Posterior vena cava (tissue), 2 donors: ENCODE data around the gene ERBIN. TPM values are rescaled to one million over a fixed set of nuclear protein-coding genes. Genes with fewer than 3 reads are reported as not detected.
"Not testable (repeated sequence)": the region's sequence is repeated elsewhere in the genome, so short reads cannot be mapped to it uniquely, and the experiment has no call there.

Experiments used
- DNase-seq: peaks from one replicate; pipeline ENCODE4 v3.0.0-alpha.2; 2020; ENCODE audit warnings: low spot score
- intact Hi-C, 2 donors: fragments of 100-400 bp; cut with DNase I; formaldehyde crosslinking; loops; one replicate each; pipeline versions ENCODE4 v1.14.1 to v1.14.2; 2022 to 2023
- total RNA-seq, 2 donors: library from RNA; stranded (reverse); fragmentation: NEBNext Ultra II Directional; extraction: Animal tissue kit (Norgen Biotek cat#: 25700); gene quantifications; one replicate each; pipeline ENCODE4 v1.2.1, GENCODE V29; 2021
- donor health status: DM: yes; HTN: yes; CAD: no.
- donor health status: DM: yes; HTN: yes; CAD: no.

The ERBIN gene
- total RNA-seq, 2 donors from 2014 or later, result 60.3 to 69.5 TPM

DNA sequence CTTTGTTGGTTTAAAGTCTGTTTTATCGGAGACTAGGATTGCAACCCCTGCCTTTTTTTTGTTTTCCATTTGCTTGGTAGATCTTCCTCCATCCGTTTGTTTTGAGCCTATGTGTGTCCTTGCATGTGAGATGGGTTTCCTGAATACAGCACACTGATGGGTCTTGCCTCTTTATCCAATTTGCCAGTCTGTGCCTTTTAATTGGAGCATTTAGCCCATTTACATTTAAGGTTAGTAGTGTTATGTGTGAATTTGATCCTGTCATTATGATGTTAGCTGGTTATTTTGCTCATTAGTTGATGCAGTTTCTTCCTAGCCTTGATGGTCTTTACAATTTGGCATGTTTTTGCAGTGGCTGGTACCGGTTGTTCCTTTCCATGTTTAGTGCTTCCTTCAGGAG lies 134.9 kb downstream of the ERBIN start:
- DNase-seq, intact Hi-C loops: not testable (repeated sequence)

DNA sequence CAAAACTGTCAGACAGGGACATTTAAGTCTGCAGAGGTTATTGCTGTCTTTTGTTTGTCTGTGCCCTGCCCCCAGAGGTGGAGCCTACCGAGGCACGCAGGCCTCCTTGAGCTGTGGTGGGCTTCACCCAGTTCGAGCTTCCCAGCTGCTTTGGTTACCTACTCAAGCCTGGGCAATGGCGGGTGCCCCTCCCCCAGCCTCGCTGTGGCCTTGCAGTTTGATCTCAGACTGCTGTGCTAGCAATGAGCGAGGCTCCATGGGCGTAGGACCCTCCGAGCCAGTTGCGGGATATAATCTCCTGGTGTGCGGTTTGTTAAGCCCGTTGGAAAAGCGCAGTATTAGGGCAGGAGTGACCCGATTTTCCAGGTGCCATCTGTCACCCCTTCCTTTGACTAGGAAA lies 136.7 kb downstream of the ERBIN start:
- intact Hi-C loops, DNase-seq: not testable (repeated sequence)

DNA sequence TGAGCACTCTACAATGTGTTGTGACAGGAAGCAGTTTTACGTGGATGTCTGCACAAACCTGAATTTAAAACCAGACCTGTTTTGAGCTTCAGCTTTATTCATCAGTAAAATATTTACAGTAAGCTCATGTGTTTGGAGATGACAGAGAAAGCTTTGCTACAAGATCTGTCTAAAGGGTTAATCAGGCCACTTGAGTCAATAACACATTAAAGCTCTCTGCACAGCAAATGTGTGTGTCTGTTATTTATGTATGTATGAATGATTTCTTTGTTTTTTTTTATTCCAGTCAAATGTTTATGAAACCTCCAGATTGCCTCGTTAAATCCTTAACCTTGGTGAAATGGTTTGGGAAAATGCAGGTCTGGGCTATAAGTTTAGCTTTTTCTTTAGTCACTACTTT lies 140.5 kb downstream of the ERBIN start:
- intact Hi-C loops, result no loop called here
- no peak for DNase-seq

DNA sequence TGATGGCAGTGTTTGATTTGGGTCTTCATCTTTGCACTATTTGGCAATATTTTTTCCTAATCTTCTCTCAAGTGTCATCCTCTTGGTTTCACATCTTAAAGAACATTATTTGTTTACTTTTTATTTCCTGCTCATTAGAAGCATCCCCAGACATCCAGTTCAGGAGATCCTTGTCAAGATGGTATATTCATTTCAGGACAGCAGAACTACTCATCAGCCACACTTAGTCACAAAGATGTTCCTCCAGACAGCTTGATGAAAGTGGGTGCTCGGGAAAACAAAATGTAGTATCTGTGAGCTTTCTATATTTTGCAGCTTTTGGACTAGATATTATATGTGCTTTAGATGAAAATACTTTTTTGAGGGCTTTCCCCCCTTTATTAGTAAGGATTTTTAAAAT lies 145.7 kb downstream of the ERBIN start:
- DNase-seq, result no peak
- intact Hi-C loops, result no loop called here

DNA sequence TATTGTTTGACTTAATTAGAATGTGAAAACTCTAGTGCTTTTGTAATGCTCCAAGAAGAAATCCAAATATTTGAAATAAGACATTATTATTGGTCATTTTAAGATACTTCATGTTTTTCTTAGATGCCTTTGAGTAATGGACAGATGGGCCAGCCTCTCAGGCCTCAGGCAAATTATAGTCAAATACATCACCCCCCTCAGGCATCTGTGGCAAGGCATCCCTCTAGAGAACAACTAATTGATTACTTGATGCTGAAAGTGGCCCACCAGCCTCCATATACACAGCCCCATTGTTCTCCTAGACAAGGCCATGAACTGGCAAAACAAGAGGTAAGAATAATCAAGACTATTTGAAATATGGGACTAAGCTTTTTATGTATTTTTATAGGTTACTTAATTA lies 148.5 kb downstream of the ERBIN start:
- intact Hi-C loops, result no loop called here
- DNase-seq, result no peak

DNA sequence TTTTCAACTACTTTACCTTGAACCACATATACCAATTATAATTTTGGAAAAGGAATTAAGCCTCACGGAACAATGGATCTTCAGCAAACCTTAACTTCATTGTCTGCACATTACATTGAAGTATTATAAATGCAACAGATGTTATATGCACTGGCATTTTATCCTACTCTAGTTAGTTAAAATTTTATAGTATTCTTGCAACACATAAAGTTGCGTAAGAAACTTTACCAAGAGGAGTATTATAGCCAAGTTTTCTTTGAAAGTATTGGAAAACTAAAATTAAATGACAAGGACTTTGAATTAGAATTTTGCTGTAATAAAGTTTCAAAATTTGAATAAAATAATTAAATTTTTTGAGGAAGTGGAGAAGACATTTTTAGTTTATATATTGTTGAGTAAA lies 154.3 kb downstream of the ERBIN start:
- DNase-seq, result no peak
- intact Hi-C loops, result no loop called here

DNA sequence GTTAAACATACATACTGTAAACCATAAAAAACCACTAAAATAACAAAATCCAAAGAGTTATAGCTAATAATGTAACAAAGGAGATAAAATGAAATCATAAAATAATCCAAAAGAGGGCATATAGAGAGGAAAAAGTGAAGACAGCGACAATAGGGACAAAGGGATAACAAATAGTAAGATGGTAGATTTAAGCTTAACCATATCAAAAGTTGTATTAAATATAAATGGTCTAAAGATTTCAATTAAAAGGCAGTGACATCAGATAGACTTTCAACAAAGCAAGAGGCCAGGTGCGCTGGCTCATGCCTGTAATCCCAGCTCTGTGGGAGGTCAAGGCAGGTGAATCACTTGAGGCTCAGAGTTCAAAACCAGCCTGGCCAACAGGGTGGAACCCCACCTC lies 163.0 kb downstream of the ERBIN start:
- DNase-seq, result no peak
- intact Hi-C loops, result no loop called here

DNA sequence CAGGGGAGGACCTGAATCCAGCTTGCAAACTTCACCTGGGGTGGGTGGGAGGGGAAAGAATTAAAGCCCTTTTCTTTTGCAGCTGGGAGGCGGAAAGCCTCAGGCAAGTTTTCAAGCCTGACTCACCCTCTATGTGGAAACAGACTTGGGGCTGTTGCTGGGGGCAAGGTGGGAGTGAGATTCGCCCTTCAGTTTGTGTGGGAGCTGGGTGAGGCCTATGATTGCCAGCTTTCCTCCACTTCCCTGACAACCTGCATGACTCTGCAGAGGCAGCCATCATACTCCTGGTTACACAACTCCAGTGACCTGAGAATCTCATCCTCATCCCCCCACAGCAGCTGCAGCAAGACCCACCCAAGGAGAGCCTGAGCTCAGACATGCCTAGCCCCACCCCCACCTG lies 174.5 kb downstream of the ERBIN start:
- intact Hi-C loops, result no loop called here

DNA sequence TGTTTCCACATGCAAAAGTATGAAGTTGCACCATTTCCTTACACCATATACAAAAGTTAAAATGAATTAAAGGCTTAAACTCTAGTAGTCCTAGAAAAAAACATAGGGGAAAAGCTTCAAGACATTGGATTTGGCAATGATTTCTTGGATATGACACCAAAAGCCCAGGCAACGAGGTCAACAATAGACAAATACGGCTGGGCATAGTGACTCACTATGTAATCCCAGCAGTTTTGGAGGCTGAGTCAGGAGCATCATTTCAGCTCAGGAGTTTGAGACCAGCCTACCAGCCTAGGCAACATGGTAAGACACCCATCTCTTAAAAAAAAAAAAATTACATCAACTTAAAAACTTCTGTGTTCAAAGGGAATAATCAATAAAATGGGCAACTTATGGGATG lies 186.8 kb downstream of the ERBIN start:
- intact Hi-C loops, result no loop called here
- no peak for DNase-seq

More for the DNA sequence above, 174.5 kb downstream of the ERBIN start:
- DNase-seq, result no peak

DNA sequence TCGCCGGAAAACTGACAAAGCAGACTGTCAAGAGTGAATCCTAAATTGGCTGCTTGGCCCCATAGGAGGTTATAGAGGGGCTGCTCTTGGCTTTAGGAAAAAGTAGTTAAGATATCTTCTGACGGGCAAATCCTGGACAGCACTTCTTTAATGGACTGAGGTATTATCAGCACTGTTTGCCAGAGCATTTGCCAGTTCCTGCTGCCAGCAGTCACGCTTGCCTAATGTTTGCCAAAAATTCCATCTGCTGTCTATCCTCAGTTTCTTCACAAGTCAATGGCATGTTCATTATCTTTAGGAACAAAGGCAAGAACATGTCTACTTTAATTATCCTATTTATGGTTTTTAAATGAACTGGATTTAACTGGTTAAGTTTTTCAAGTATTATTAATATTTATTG lies 191.9 kb downstream of the ERBIN start:
- intact Hi-C loops, result no loop called here

DNA sequence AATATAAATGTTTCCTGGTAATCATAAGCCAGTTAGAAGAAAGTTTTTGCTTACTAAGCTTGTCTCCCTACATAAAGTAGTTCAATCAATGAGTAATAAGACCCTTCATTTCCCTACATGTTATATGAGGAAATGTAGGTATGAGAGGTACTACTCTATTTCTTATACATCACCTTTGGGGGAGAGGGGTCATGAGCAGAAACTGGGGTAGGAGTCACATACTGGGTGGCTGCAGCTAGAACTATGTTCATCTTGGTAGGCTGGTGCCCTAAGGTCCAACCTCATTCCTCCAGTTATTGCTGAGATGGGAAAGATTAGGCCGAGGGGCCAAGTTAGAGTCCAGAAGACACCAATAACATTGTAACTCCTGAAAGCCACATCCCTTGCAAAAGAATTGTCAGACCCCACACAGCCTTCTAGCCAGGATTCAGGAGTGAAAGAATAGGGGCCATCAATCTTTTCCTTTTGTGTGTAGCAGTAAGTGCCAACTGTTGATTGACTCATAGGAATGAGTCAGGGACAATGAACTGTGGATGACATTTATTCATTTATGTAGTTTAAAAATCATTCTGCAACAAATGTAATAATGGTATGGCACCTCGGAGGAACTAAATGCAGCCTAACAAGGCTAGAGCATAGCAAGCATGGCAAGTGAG lies 196.1 kb downstream of the ERBIN start:
- intact Hi-C loops, result no loop called here
- DNase-seq, result no peak

More for the DNA sequence above, 191.9 kb downstream of the ERBIN start:
- no peak for DNase-seq

DNA sequence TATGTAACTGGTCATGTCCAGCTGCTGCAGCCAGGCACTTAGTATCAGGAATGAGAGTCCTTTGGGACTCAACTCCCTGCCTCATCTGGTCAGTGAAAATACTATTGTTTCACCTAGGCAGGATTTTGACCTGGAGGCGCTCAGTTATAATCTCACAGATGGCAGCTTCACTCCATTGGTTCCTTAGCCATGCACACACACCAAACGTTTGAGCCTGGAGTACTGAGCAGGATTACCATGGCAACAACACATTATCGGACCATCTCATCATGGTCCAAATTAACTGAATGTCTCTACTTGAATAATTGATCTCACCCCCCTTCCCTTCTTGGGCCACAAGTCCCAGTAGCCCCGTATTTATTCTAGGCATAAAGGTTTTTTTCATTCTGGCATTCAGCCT lies 202.8 kb downstream of the ERBIN start:
- intact Hi-C loops, result no loop called here
- no peak for DNase-seq

DNA sequence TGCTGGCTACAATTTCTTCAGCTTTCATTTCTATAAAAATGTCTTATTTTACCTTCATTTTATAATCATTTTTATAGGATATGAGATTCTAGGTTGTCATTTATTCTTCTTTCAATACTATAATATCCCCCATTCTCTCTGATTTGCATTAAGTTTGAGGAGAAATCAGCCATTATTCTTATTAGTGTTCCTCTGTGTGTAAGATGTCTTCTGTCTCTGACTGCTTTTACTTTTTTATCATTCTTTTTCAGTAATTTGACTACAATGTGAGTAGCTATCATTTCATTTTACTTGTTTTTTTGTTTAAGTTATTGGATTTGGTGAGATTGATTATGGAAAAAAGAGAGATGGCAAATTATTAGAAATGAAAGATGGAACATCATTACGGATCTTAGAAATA lies 204.1 kb downstream of the ERBIN start:
- no peak for DNase-seq
- intact Hi-C loops, result no loop called here

Other genes with a start within 250 kb of the ERBIN start
- 10 to 100 TPM; 22.0 to 35.4 TPM for gene SGTB, start 204.5 kb upstream of the ERBIN start, total RNA-seq
- 10 to 100 TPM; 17.6 to 20.4 TPM for gene NLN, start 204.4 kb upstream of the ERBIN start, total RNA-seq
- 10 to 100 TPM; 56.1 to 62.0 TPM for gene SREK1, start 217.7 kb downstream of the ERBIN start, total RNA-seq